ENCODE results near the gene E2F4. TPM values are rescaled to one million over a fixed set of nuclear protein-coding genes. Genes with fewer than 3 reads are reported as not detected.

Gene E2F4
- total and polyA plus RNA-seq, 2 of the 8 experiments (the other 6 are each of a cell fraction or from before 2014, with no cell fraction given): 79.9 to 157 TPM

DNA sequence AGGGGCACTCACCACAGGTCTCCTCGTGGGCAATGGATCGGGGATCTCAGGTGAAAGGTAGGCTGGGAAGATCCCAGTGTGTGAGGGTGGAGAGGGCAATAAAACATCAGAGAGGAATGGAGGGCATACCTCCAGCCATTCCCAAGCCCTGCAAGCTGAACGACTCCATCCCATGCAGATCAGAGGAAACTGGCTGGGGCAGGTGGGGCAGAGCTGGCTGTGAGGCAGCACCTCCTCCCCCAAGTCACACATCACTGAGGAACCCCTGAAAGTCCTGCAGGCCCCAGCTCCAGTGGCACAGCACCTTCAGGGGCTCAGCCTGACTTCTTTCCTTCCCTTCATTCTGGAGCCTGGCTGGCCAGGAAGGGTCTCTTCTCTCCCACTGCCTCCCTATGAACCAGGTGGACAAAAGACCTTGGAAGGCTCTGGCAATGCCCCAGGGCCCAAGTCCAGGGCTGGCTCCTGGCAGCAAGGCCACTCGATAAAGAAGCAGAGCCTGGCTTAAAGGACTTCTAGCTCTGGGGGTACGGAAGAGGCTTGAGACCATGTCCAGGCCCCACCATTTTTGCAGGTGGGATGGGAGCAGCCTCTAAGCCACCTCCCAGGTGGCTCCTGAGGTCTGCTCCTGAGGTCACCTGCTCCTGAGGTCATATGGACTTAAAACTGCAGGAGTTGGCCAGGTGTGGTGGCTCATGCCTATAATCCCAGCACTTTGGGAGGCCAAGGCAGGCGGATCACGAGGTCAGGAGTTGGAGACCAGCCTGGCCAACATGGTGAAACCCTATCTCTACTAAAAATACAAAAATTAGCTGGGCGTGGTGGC is 21.5 kb downstream of the E2F4 start:
- H4K8ac ChIP-seq (ENCODE audit: extremely low read depth, insufficient read depth, low read length): peak overlapping the region; percentile 83; the same call in 1 of the 2 replicates
- H2BK15ac ChIP-seq (ENCODE audit: low read length): no peak overlapping the region
- H3K14ac ChIP-seq (ENCODE audit: insufficient read length): no peak overlapping the region
- no peaks in the 10 kb centered on the region for H3K36me3 ChIP-seq (ENCODE audit: control insufficient read depth in 2 of 4, insufficient read depth in 4 of 4, low read length in 3 of 4)
- POLR2A ChIA-PET (ENCODE audit: partially characterized antibody): interaction anchor here (1.3 to 3.5 kb wide), 2 partner anchors 9 to 14 kb away, joined by 3 to 19 read pairs; partner anchors contain the start of gene TMEM208
- H2BK120ac ChIP-seq (replicated peaks; ENCODE audit: low read depth, low read length): no peak overlapping the region
- H3K27ac ChIP-seq (ENCODE audit: low read depth, low read length): no peak overlapping the region
- H2BK12ac ChIP-seq (ENCODE audit: low read depth, low read length): no peak overlapping the region
- no peaks in the 10 kb centered on the region for H3K23me2 ChIP-seq (ENCODE audit: low read depth, low read length)
- no peak overlapping the region for H4K5ac ChIP-seq (ENCODE audit: insufficient read length, low read depth, low read length)
- H3K4me3 ChIP-seq (ENCODE audit: extremely low read depth in 1 of 4, insufficient read depth in 2 of 4, low read depth in 3 of 4, low read length in 4 of 4): no peak overlapping the region
- no peak overlapping the region for H2AK5ac ChIP-seq (ENCODE audit: low read depth, low read length)
- H2AFZ ChIP-seq (ENCODE audit: low read length): no peak overlapping the region
- no peak overlapping the region for H3K4ac ChIP-seq (replicated peaks; ENCODE audit: insufficient read length, low read depth, low read length)
- no peak overlapping the region for H3K9ac ChIP-seq (replicated peaks in 1 of 4; ENCODE audit: extremely low read depth in 1 of 4, low read depth in 3 of 4, low read length in 3 of 4)
- no peak overlapping the region for H3K4me2 ChIP-seq (ENCODE audit: insufficient read depth in 1 of 2, low read depth in 2 of 2, low read length in 2 of 2)
- WGBS, 2 experiments (ENCODE audit: extremely low coverage in 1 of 2, insufficient coverage in 1 of 2, insufficient read length in 1 of 2, insufficient replicate concordance in 2 of 2, low coverage in 1 of 2, low lambda C conversion rate in 2 of 2, missing lambda C conversion rate in 1 of 2): 77% methylated on average over 8 of the region's 8 CpGs; no CpG with 5 or more reads in 1 of the 2 experiments
- no peaks in the 10 kb centered on the region; a peak in 1 of 7 replicates for H3K4me1 ChIP-seq (replicated peaks in 1 of 4; ENCODE audit: control insufficient read depth in 3 of 4, insufficient read depth in 4 of 4, low read length in 3 of 4)
- no peak overlapping the region for H3K18ac ChIP-seq (ENCODE audit: extremely low read depth, low read length)
- DNase-seq (ENCODE audit: low read depth in 1 of 2, low spot score in 2 of 2) (no peak), FAIRE-seq (no peak)
- no peak overlapping the region for H3K23ac ChIP-seq (ENCODE audit: insufficient read length)
- H3K79me1 ChIP-seq (ENCODE audit: low read depth, low read length): no peaks in the 10 kb centered on the region
- H3K27me3 ChIP-seq (replicated peaks in 1 of 4; ENCODE audit: control insufficient read depth in 3 of 4, extremely low read depth in 1 of 4, insufficient read depth in 3 of 4, low read length in 3 of 4): peaks cover 0 to 12% (median 10%) of the 10 kb centered on the region in 4 experiments; a peak in 4 of 7 replicates
- no peak overlapping the region for H2BK5ac ChIP-seq (ENCODE audit: low read depth, low read length)
- H3K79me2 ChIP-seq (ENCODE audit: control insufficient read depth in 1 of 2, insufficient read depth in 2 of 2, low read length in 2 of 2): no peaks in the 10 kb centered on the region
- H2BK20ac ChIP-seq (ENCODE audit: low read length): no peak overlapping the region
- no peak overlapping the region for H4K91ac ChIP-seq (replicated peaks; ENCODE audit: insufficient read length, low read length)
- H4K20me1 ChIP-seq (replicated peaks in 1 of 2; ENCODE audit: control insufficient read depth in 1 of 2, insufficient read depth in 2 of 2, low read length in 2 of 2): no peaks in the 10 kb centered on the region
- CTCF ChIA-PET (ENCODE audit: partially characterized antibody): interaction anchor here (0.6 to 8.9 kb wide), 5 partner anchors 10 to 84 kb away, joined by 3 to 111 read pairs (median 3); partner anchors contain the start of genes E2F4 and ELMO3
- no peaks in the 10 kb centered on the region for H3K9me3 ChIP-seq (ENCODE audit: insufficient read depth in 2 of 2, low read depth in 1 of 2, low read length in 1 of 2)
- no peak overlapping the region for H3K56ac ChIP-seq (replicated peaks; ENCODE audit: insufficient read length, low read depth, low read length)
- TF ChIP-seq TBP (IDR thresholded peaks at IDR 0.05; ENCODE audit: low read depth, low read length): no peak
- no peak for TF ChIP-seq POLR2A (IDR thresholded peaks at IDR 0.05; ENCODE audit: control extremely low read depth in 1 of 2, low read depth in 2 of 2, low read length in 2 of 2)
- TF ChIP-seq RAD21 (IDR thresholded peaks at IDR 0.05 in 1 of 2, conservative IDR thresholded peaks at IDR 0.05 in 1 of 2; ENCODE audit: low read depth in 2 of 2, low read length in 2 of 2): no peak
- no peak for TF ChIP-seq EGR1 (IDR thresholded peaks at IDR 0.05; ENCODE audit: borderline replicate concordance, low read depth, low read length)
- no peak for TF ChIP-seq TEAD4 (IDR thresholded peaks at IDR 0.05; ENCODE audit: low read depth, low read length)
- no peak for TF ChIP-seq SIN3A (conservative IDR thresholded peaks at IDR 0.05 in 1 of 2, IDR thresholded peaks at IDR 0.05 in 1 of 2; ENCODE audit: low read depth in 1 of 2, low read length in 2 of 2)
- TF ChIP-seq CHD2 (IDR thresholded peaks at IDR 0.05; ENCODE audit: low read length): no peak
- TF ChIP-seq POU5F1 (IDR thresholded peaks at IDR 0.05; ENCODE audit: low read depth, low read length): no peak
- TF ChIP-seq JUND (IDR thresholded peaks at IDR 0.05; ENCODE audit: low read length): no peak
- TF ChIP-seq TCF12 (IDR thresholded peaks at IDR 0.05; ENCODE audit: low read depth, low read length): no peak
- TF ChIP-seq MAFK (IDR thresholded peaks at IDR 0.05; ENCODE audit: low read depth, low read length): no peak
- no peak for TF ChIP-seq PHF8 (conservative IDR thresholded peaks at IDR 0.05; ENCODE audit: low read depth, low read length)
